MG63 (cell line): Measurements from ENCODE around the gene ANKS1B. TPM values are rescaled to one million over a fixed set of nuclear protein-coding genes. Genes with fewer than 3 reads are reported as not detected.

ENCODE experiments used
- DNase-seq: peaks from one replicate; pipeline ENCODE4 v3.0.0-alpha.2; 2020
- H3K27me3 ChIP-seq: fragments of 250-450 bp; sonication (Bioruptor Pico); 2 replicates; pipeline ENCODE4 v1.5.1; 2020; ENCODE audit warnings: mild to moderate bottlenecking, moderate library complexity
- H3K36me3 ChIP-seq: fragments of 250-450 bp; sonication (Bioruptor Pico); 2 replicates; pipeline ENCODE4 v1.5.1; 2020; ENCODE audit warnings: mild to moderate bottlenecking, moderate library complexity
- H3K4me3 ChIP-seq: fragments of 250-450 bp; sonication (Bioruptor Pico); 2 replicates; pipeline ENCODE4 v1.5.1; 2020; ENCODE audit warnings: mild to moderate bottlenecking, moderate library complexity
- H3K9me3 ChIP-seq: fragments of 250-450 bp; sonication (Bioruptor Pico); 2 replicates; pipeline ENCODE4 v1.5.1; 2020; ENCODE audit warnings: mild to moderate bottlenecking, moderate library complexity
- total RNA-seq: library from RNA; depleted of rRNA; stranded (reverse); fragments of >200 nt; shearing (Covaris generic); gene quantifications from 2 replicates; pipeline ENCODE4 v1.2.3, GENCODE V29; 2014; ENCODE audit warnings: low replicate concordance

ANKS1B gene
- total RNA-seq, 1 experiment from 2014 or later = 0.10 TPM

DNA sequence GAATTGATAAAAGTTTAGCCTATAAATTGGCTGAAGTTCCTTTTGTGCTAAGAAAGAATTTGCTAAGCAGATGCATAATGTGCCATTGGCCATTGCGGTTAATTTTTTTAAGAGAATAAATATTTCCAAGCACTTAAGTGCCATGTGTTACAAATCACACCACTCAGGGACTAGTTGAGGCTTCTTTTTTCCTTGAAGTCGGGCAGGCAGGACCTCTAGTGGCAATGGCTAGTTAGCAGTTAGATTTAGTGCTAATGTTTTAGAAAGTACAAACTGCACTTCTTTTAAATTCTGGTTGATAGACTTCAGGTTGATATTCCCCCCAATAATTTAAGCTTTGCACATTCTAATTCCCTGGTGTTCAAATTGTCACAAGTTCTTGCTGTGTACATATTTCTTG, 1045.4 kb downstream of the ANKS1B start:
- Histone ChIP-seq H3K36me3 (no peaks in the 10 kb centered on the region), H3K27me3 (no peaks in the 10 kb centered on the region; the same call in 1 of the 2 replicates), H3K9me3 (no peaks in the 10 kb centered on the region), H3K4me3 (no peak overlapping the region)
- no peak for DNase-seq

DNA sequence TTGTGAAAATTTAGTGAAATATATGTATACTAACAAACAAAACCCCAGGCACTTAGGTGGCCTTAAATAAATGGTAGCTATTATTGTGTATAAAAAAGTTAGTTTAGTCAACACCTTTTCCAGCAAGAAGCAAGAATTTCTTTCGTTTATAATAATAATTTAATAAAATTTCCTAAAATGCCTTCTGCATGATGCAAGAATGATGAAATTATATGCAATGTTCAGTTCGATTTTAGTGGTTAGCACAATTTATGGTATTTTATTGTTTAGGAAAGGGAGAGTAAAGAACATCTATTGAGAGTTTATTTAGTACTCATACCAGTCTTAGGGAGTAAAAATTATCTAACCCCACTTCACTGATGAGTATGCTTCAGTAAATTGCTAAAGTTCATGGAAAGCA, 1048.9 kb downstream of the ANKS1B start:
- no peaks in the 10 kb centered on the region; the same call in 1 of the 2 replicates for H3K27me3 ChIP-seq
- no peaks in the 10 kb centered on the region for H3K36me3 ChIP-seq
- no peak overlapping the region for H3K4me3 ChIP-seq
- no peak for DNase-seq
- no peaks in the 10 kb centered on the region for H3K9me3 ChIP-seq

DNA sequence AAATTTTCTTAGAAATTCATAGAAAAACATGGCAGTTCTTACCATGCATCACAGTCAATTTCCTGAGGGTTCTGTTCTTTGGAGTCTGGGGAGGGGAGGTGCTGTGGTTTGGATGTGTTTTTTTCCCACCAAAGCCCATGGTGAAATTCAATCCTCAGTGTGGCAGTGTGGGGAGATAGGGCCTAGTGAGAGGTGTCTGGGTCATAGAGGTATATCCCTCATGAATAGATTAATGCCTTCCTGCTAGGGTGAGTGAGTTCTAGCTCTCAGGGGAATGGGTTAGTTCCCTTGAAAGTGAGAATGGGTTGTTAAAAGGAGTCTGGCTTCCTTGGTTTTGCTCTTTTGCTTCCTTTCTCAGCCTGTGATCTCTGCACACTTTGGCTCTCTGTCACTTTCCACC, 1061.9 kb downstream of the ANKS1B start:
- DNase-seq = no peak
- H3K36me3 ChIP-seq = no peaks in the 10 kb centered on the region
- no peaks in the 10 kb centered on the region for H3K27me3 ChIP-seq
- no peak overlapping the region for H3K4me3 ChIP-seq
- no peaks in the 10 kb centered on the region for H3K9me3 ChIP-seq

DNA sequence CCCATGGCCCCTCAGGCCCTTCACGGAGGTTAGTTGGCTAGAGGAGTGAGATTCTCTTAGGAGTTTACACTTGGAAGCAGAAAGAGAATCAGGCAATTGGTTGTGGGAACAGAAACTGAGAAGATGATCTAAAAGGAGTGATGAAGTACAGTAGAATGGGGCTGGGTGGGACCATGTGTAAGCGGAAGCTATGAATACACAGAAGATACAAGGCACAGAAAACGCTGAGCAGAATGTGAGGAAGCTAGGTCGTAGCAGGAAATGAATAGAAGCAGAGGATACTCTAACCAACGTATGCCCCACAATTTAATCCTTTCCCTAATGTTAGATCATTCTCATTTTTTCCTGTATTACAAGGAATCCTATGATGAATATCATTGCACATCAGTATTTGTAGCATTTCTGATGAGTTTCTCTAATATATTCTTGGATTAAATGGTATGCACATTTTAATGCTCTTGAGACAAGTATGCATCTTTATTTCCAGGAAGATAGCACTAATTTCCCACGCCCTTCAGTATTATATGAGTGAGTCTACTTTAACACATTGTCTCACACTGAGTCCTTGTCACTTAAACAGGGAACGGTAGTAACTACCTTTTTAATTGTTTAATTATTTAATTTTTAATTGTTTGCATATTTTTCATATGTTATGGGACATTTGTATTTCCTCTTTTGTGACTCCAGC, 1066.4 kb downstream of the ANKS1B start:
- Histone ChIP-seq H3K27me3 (no peaks in the 10 kb centered on the region), H3K36me3 (no peaks in the 10 kb centered on the region), H3K9me3 (no peaks in the 10 kb centered on the region), H3K4me3 (no peak overlapping the region)
- DNase-seq = no peak

DNA sequence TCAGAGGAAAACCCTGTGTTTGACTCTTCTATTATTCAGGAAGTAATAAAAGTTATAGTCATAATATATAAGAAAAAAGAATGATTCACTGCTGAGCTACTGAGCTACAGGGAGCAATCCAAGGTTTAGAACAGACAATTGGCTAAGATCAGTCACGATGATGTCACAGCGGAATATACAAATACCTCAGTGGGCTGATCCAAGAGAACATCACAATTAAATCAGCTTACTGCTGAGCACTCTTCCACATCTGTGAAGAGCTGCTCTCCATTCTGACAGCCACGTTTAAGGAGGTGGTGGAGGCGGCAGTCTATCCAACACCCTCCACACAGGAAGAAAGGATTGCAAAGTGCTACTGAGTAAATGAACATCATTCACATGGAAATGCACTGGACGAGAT, 1068.6 kb downstream of the ANKS1B start:
- Histone ChIP-seq H3K36me3 (no peaks in the 10 kb centered on the region), H3K9me3 (no peaks in the 10 kb centered on the region), H3K27me3 (no peaks in the 10 kb centered on the region), H3K4me3 (no peak overlapping the region)
- no peak for DNase-seq

DNA sequence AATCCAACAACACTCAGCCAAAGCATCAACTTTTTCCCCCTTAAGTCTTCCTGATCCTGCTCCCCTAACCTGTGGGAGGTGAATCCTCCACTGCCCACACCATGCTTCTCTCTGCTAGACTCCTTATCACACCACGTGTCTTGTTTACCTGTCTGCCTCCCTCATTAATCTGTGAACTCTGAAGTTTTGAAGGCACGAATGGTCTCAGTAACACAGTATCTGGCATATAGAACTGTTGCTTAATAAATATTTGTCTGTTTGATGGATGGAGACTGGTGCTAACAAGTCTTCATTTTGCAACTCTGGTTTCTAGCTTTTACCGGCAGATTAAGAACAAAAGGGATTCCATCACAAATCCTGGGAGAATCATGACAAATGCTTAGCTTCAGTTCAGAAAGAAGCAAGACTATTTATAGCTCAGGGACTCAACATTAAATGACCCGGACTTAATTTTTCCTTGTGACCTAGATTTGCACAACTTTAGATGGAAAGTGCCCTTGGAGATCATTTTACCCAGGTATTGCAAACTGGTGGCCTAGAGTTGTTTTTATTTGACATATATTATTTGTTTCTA, 1072.2 kb downstream of the ANKS1B start:
- no peaks in the 10 kb centered on the region for H3K36me3 ChIP-seq
- H3K4me3 ChIP-seq = no peak overlapping the region
- H3K27me3 ChIP-seq = 0 out of 2 replicates have a peak, but pooled peaks cover 4% of the 10 kb centered on the region
- H3K9me3 ChIP-seq = no peaks in the 10 kb centered on the region
- no peak for DNase-seq

DNA sequence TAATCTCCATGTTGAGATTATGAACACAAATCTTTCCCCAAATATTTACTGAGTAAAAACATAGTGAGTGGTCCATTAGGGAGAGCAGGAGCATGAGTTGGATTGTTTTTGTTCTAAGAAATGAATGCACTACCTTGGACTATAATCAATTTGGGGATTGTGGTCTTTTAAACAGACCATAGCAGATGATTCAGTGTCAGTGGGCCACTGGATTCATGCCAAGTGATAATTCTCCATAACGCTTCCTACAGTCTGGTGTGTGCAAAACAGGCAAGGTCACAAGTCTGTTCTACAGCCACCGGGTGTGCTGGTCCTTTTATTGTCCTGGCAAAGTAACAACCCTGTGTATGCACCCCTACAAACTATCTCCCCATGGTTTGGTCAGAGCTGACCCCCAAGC, 1073.3 kb downstream of the ANKS1B start:
- no peak for DNase-seq
- H3K36me3 ChIP-seq = no peaks in the 10 kb centered on the region
- 0 out of 2 replicates have a peak, but pooled peaks cover 4% of the 10 kb centered on the region for H3K27me3 ChIP-seq
- no peak overlapping the region for H3K4me3 ChIP-seq
- no peaks in the 10 kb centered on the region for H3K9me3 ChIP-seq

DNA sequence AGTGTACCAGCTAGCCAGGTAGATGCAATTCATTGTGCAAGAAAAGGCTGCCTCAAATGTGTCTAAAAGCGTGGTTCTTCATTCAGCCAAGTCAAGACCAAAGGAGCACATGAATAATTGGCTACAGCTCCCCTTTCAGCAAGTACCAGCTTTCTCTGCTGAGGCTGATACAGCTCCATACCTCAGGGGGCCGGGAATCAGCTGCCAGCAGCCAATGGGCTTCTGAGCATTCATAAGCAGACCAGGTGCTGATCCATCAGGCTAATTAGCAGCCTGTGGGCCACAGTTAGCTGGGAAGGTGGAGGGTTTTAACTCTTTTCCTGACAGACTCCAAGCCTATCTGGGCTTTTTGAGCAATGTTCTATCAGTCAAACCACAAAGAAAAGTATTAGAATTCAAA, 1075.0 kb downstream of the ANKS1B start:
- Histone ChIP-seq H3K27me3 (0 out of 2 replicates have a peak, but pooled peaks cover 4% of the 10 kb centered on the region), H3K4me3 (no peak overlapping the region), H3K36me3 (no peaks in the 10 kb centered on the region), H3K9me3 (no peaks in the 10 kb centered on the region)
- no peak for DNase-seq

DNA sequence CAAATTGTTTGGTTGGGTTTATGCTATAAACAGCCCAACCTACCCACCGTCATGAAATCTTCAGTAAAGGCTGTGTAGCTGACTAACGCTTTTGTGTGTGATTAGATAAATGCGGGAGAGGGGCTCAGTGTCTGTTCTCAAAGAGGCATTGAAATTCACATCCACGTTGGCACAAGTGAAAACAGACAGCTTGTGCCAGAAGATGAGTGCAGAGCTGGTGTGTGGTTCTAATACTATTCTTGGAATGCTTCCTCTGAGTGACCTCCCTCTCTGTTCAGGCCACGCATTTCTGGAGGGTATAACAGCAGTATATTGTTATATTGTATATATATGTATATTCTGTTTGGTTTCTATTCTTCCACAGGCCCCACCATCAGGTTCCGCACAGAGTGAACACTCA, 1075.9 kb downstream of the ANKS1B start:
- H3K4me3 ChIP-seq = no peak overlapping the region
- 0 out of 2 replicates have a peak, but pooled peaks cover 4% of the 10 kb centered on the region for H3K27me3 ChIP-seq
- no peaks in the 10 kb centered on the region for H3K9me3 ChIP-seq
- DNase-seq = no peak
- no peaks in the 10 kb centered on the region for H3K36me3 ChIP-seq

DNA sequence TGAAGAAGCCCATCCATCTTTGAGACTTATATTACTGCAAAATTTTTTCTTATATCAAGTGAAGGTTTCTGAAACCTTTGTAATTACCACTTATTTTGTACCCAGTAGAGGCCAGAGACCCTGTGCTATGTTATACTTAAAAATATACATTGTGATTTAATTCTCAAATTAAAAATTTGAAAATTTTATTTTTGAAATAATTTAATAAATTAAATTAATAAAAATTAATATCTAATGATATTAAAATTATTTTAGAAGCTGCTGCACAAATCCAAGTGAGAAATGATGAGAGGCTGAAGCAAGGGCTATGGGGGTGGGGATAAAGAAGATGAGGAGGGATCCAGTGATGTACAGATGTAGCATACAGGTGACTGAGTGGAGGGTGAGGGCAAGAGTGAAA, 1080.9 kb downstream of the ANKS1B start:
- H3K9me3 ChIP-seq = no peaks in the 10 kb centered on the region
- no peaks in the 10 kb centered on the region for H3K36me3 ChIP-seq
- no peaks in the 10 kb centered on the region; the same call in none of the 2 replicates for H3K27me3 ChIP-seq
- H3K4me3 ChIP-seq = no peak overlapping the region
- DNase-seq = no peak

DNA sequence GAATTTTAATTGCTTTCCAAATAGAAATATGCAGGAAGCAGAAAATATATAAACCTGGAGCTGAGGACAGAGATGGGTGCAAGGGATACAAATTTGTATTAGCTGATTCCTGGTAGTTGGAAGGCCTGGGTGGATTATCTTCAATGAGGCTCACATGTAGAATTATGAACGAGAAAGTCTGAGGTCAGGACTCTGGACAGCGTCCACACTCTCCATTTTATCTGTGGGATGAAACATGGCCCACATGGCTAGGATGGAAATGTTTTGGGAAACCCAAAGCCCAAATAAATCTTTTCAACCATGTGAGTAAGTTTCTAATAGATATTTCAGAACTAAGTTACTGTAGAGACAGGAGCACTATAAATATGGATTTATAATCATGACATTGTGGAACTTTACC, 1083.5 kb downstream of the ANKS1B start:
- H3K9me3 ChIP-seq = no peaks in the 10 kb centered on the region
- H3K27me3 ChIP-seq = peaks cover 13% of the 10 kb centered on the region
- no peak overlapping the region for H3K4me3 ChIP-seq
- H3K36me3 ChIP-seq = no peaks in the 10 kb centered on the region
- no peak for DNase-seq

DNA sequence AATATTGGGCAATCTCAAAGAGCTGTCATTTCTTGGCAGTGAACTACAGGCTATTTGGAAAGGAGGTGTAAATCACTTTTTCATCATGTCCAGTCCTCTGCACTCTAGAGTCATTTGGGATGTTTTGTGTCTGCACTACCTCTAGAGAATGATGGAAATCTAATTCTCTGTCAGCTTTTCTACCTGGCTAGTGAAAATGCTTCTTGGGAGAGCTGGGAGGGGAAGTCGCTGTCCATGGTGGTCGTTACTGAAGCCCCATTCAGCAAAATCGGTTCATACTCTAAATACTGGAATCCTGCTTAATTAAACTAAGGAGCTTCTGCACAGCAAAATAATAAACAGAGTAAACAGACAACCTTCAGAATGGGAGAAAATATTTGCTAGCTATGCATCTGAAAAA, 1087.8 kb downstream of the ANKS1B start:
- H3K4me3 ChIP-seq = no peak overlapping the region
- DNase-seq = no peak
- no peaks in the 10 kb centered on the region for H3K36me3 ChIP-seq
- H3K9me3 ChIP-seq = no peaks in the 10 kb centered on the region
- H3K27me3 ChIP-seq = peaks cover 52% of the 10 kb centered on the region

DNA sequence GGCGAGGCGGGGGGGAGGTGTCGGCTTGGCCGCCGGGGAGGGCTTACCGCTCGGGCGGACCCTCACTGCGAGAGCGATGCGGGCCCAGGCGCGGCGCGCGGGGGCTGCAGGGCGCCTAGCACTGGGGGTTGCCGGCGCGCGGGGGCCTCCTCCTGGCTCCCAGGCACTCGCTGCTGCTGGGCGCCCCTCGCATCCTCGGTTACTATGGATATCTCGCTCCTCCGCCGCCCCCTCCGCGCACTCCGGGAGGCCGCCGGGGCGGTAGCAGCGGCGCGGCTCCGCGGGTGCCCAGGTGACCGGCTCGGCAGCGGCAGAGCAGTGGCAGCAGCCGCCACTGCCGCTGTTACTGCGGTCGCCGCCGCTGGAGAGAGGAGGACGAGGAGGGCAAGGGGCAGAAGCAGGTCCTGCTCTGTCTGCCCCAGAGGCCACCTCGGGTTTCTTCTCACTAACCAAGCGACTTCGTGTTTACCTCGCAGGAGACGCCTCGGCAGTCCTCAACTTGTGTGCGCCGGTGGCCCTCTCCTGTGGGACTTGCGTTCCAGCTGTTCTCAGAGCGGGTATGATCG, 1089.6 kb downstream of the ANKS1B start:
- H3K9me3 ChIP-seq = no peaks in the 10 kb centered on the region
- DNase-seq = no peak
- H3K27me3 ChIP-seq = peaks cover 60% of the 10 kb centered on the region
- H3K36me3 ChIP-seq = no peaks in the 10 kb centered on the region
- no peak overlapping the region for H3K4me3 ChIP-seq

DNA sequence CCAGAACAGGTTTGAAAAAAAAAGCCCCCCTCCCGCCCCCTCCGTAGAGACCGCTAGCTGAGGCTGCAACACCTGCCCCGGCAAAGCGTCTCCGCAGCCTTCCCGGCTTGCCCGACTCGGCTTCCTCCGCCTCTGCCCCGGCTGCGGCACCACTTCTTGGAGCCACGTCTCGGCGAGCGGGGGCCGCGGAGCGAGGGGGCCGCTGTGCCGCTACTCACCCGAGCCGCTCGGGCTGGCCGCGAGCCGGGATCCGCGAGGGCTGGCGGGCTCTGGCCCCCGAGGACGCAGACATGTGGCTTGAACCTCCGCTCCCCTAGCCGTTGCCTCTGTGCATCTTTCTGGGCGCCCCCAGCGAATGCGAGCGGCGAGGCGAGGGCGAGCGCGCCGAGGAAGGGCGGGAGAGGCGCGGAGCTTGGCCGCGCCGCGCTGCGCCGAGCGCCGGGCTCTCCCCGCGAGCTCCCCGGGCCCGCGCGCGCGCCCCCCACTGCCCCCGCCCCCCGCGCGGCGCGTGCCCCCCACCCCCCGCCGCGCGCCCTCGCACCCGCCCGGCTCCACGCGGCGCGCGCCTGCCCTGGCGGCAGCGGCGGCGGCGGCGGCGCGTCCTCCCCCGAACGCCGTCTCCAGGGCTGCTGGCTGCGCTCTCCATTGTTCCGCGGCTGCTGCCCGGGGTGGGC, 1090.2 kb downstream of the ANKS1B start:
- no peaks in the 10 kb centered on the region for H3K36me3 ChIP-seq
- H3K9me3 ChIP-seq = no peaks in the 10 kb centered on the region
- no peak for DNase-seq
- no peak overlapping the region for H3K4me3 ChIP-seq
- H3K27me3 ChIP-seq = peaks cover 66% of the 10 kb centered on the region

DNA sequence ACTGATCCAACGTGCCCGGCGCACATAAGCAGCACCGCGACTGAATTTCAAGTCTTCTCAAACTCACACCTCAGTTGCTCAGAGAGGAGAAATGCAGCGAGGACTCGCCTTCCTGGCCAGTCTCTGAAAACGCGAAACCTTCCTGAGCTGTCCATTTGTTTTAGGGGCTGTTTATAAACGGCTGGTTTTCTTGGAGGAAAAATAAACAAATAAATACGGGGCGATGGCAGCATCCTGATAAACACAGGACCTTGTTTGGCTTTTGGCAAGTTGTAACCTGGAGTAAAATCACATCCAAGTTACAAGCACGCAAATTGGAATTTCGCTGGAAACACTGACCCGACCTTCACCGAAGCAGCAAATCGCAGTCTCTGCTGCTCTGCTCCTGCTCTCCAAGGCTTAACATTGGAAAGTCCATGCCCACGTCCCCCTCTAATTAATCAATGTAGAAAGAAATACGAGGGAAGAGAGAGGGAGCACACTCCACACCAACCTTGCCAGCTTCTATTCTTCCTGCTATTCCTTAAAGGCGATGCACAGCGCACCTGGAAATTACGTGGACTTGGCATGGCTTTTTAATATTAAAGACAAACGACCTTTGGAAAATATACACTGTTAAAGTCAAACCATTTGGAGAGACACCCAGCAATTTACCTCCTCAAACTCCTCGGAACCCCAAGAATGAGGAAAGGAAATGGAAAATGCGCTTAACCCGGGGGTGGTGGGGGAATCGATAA, 1090.9 kb downstream of the ANKS1B start:
- peaks cover 69% of the 10 kb centered on the region for H3K27me3 ChIP-seq
- no peak overlapping the region for H3K4me3 ChIP-seq
- no peaks in the 10 kb centered on the region for H3K36me3 ChIP-seq
- no peaks in the 10 kb centered on the region for H3K9me3 ChIP-seq
- DNase-seq = no peak

DNA sequence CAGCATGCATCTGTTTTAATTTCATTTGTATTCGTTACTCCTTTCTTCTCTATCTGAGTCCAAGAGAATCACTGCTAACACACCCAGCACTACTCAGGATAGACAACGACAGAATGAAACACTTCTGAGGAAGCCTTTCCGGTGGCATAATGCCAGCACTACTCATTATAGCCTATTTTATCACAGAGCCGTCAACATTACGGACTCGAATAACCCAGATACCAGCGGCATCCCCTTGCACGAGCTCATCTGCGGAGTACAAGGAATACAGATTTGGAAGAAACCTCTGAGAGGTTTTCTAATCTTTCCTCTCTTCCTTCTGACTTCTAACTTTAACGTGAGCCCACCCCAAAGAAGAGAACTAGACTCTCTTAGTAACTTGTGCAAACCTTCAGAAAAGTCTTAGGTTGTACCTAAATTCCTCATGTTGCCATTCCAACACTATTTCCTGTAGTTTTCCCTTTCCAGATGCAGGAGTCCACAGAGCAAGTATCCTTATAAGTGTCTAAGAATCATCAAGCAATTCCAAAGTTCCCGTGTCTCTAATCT, 1091.5 kb downstream of the ANKS1B start:
- Histone ChIP-seq H3K9me3 (no peaks in the 10 kb centered on the region), H3K36me3 (no peaks in the 10 kb centered on the region), H3K4me3 (no peak overlapping the region), H3K27me3 (peaks cover 71% of the 10 kb centered on the region)
- DNase-seq = no peak

DNA sequence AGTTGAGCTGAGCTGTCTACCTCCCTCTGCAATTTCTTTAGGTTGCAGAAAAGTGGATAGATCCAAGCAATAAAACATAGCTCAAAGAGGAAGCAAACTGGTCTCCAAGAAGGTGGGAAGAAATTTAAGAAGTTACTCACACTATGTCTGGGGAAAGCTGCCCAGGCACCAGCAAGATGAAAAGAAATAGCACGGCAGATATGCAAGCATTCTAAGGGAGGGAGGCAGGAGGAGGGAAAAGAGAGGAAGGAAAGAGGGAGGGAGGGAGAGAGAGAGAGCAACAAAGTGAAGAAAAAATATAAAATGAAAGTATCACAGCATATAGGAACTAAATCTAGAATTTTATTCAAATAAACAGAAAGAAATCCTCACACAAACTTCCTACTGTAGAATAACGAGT, 1099.0 kb downstream of the ANKS1B start:
- no peak for DNase-seq
- Histone ChIP-seq H3K9me3 (no peaks in the 10 kb centered on the region), H3K36me3 (no peaks in the 10 kb centered on the region), H3K27me3 (peaks cover 16% of the 10 kb centered on the region), H3K4me3 (no peak overlapping the region)
